K562 (cell line): ENCODE results near the gene MRPL19. TPM values are rescaled to one million over a fixed set of nuclear protein-coding genes. Genes with fewer than 3 reads are reported as not detected.

Experiments used
- ARID3B ChIP-seq: fragments of 250-450 bp; sonication (Bioruptor Pico); IDR thresholded peaks from 2 replicates; pipeline ENCODE4 v1.4.0; 2020; ENCODE audit warnings: borderline replicate concordance
- CREB3 ChIP-seq: fragments of 450-650 bp; conservative IDR thresholded peaks from 2 replicates; pipeline ENCODE4 v1.6.1; 2016; ENCODE audit warnings: missing genetic modification characterization, low read depth, mild to moderate bottlenecking, missing compliant biosample characterization, moderate library complexity
- HDAC1 ChIP-seq, 2 experiments: fragments of 450-650 bp; IDR thresholded peaks; 2 replicates each; pipeline ENCODE4 v1.6.1; 2016 to 2017; ENCODE audit warnings: inconsistent platforms in 1 of 2, mild to moderate bottlenecking in 1 of 2, moderate library complexity in 1 of 2
- KLF1 ChIP-seq: fragments of 450-650 bp; IDR thresholded peaks from 2 replicates; pipeline ENCODE4 v1.6.1; 2016; ENCODE audit warnings: missing genetic modification characterization, missing compliant biosample characterization
- MTF1 ChIP-seq: fragments of 250-450 bp; sonication (Bioruptor Pico); IDR thresholded peaks from 2 replicates; pipeline ENCODE4 v1.9.0; 2021; ENCODE audit warnings: moderate library complexity, mild to moderate bottlenecking, inconsistent platforms, borderline replicate concordance
- SAP30 ChIP-seq: fragments of 200-600 bp; sonication (generic); IDR thresholded peaks from 2 replicates; pipeline ENCODE4 v1.6.1; 2012; ENCODE audit warnings: borderline replicate concordance, low read depth, mild to moderate bottlenecking, moderate library complexity, low read length, control low read depth, inconsistent platforms; ENCODE audit not compliant: insufficient read depth, poor library complexity, severe bottlenecking
- SIX5 ChIP-seq, 2 experiments: IDR thresholded peaks; 2 replicates each; pipeline ENCODE4 v1.6.1; 2011; ENCODE audit warnings: low read length in 2 of 2, borderline replicate concordance in 1 of 2, low read depth in 1 of 2, mild to moderate bottlenecking in 1 of 2, moderate library complexity in 1 of 2; ENCODE audit not compliant: insufficient read depth in 1 of 2
- ZFP91 ChIP-seq: sonication (generic); formaldehyde crosslinking; IDR thresholded peaks from 2 replicates; pipeline ENCODE4 v1.8.0; 2022; ENCODE audit warnings: mild to moderate bottlenecking, missing genetic modification reagents
- ZNF212 ChIP-seq: fragments of 450-650 bp; formaldehyde crosslinking; IDR thresholded peaks from 2 replicates; pipeline ENCODE4 v1.4.0; 2020; ENCODE audit warnings: mild to moderate bottlenecking
- ZNF232 ChIP-seq: sonication (generic); formaldehyde crosslinking; IDR thresholded peaks from 2 replicates; pipeline ENCODE4 v1.8.0; 2022; ENCODE audit warnings: mild to moderate bottlenecking, missing genetic modification reagents
- ZNF239 ChIP-seq: fragments of 250-450 bp; sonication (Bioruptor Pico); IDR thresholded peaks from 2 replicates; pipeline ENCODE4 v1.4.0; 2020; ENCODE audit warnings: mild to moderate bottlenecking
- ZNF507 ChIP-seq: conservative IDR thresholded peaks from 2 replicates; pipeline ENCODE4 v1.6.1; 2017; ENCODE audit warnings: missing genetic modification characterization, missing compliant biosample characterization
- ZNF57 ChIP-seq: fragments of 450-650 bp; formaldehyde crosslinking; IDR thresholded peaks from 2 replicates; pipeline ENCODE4 v1.4.0; 2020; ENCODE audit warnings: mild to moderate bottlenecking, moderate library complexity
- ZSCAN32 ChIP-seq: fragments of 450-650 bp; formaldehyde crosslinking; IDR thresholded peaks from 2 replicates; pipeline ENCODE4 v1.4.0; 2020; ENCODE audit warnings: mild to moderate bottlenecking, moderate library complexity
- polyA plus RNA-seq, 8 experiments: library from polyadenylated mRNA; depleted of rRNA in 4 of 8; stranded (reverse) in 5 of 8; unstranded in 3 of 8; fragments of >200 nt; fragmentation: Nextera tagmentation in 2 of 8; fragmentation: Illumina TruSeq in 1 of 8; extraction: Ambion mirVana in 2 of 8; extraction: Trizol in 1 of 8; gene quantifications; 2 replicates each; pipeline versions ENCODE4 v1.2.1 to v1.2.3, GENCODE V29; 2011 to 2014; ENCODE audit warnings: inconsistent platforms in 1 of 8, missing spikeins in 1 of 8
- total RNA-seq, 7 experiments: library from RNA; depleted of rRNA in 6 of 7; stranded (reverse); fragments of >200 nt in 6 of 7; fragmentation: Illumina TruSeq in 2 of 7; extraction: Trizol in 2 of 7; gene quantifications; 2 replicates each; pipeline versions ENCODE4 v1.2.1 to v1.2.3, GENCODE V29; 2011 to 2021; ENCODE audit warnings: low replicate concordance in 1 of 7

MRPL19 gene
- total and polyA plus RNA-seq, 9 of the 15 experiments (the other 6 are each of a cell fraction or from before 2014, with no cell fraction given), result 9.7 to 65.9 (median 56.1) TPM

- no peak for TF ChIP-seq ARID3B (CRISPR knock-in tag)
- TF ChIP-seq ZSCAN32, result no peak
- no peak for TF ChIP-seq ZNF239 (CRISPR knock-in tag)
- TF ChIP-seq HDAC1 (IDR thresholded peaks at IDR 0.05), result peak in 1 of 2 experiments; percentile 54; a peak in 2 of 4 replicates
- TF ChIP-seq CREB3 (tag), result 0 out of 2 replicates have a peak, but pooled peaks have one; percentile 23
- TF ChIP-seq KLF1 (tag), result 0 out of 2 replicates have a peak, but pooled peaks have one; percentile 38
- TF ChIP-seq SAP30, result no peak
- no peak for TF ChIP-seq ZFP91 (CRISPR knock-in tag)
- TF ChIP-seq SIX5 (IDR thresholded peaks at IDR 0.05; ENCODE audit: borderline replicate concordance in 1 of 2, insufficient read depth in 1 of 2, low read depth in 1 of 2, low read length in 2 of 2), result peak; percentile 73 to 84
- no peak for TF ChIP-seq MTF1 (CRISPR knock-in tag)
- no peak for TF ChIP-seq ZNF212
- no peak for TF ChIP-seq ZNF232 (CRISPR knock-in tag)
- no peak for TF ChIP-seq ZNF507 (tag)
- TF ChIP-seq ZNF57 (CRISPR knock-in tag), result no peak
Measured at GRCh38 chr2:75646583-75647425, at the start of gene MRPL19 (continued).
